GM21528 (cell line): ENCODE data around the gene LOXHD1.

ENCODE experiments used
- ATAC-seq: cut with Tn5 transposase; IDR thresholded peaks from one replicate; pipeline ENCODE4 v1.9.1; 2021; ENCODE audit warnings: mild to moderate bottlenecking, moderate library complexity; ENCODE audit not compliant: unreplicated experiment, low FRiP score

Gene LOXHD1

DNA sequence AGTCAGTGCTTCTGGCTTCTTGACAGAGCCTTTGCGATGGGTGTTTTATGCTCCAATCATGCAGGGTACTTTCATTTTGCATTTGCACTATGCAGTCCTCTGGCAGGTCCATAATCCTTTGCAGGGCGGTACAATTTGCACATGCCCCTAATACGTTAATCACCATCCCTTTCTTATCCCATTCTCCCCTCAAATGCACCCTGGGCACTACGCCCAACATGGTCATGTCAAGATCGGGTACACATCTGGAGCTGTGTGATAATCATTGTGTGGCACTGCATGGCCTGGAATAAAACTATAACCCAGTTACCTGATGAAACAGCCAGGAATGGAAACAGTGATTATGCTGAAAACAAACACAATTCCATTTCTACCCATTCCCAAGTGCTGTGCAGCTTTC, 27.7 kb downstream of the LOXHD1 start:
- no peak for ATAC-seq

DNA sequence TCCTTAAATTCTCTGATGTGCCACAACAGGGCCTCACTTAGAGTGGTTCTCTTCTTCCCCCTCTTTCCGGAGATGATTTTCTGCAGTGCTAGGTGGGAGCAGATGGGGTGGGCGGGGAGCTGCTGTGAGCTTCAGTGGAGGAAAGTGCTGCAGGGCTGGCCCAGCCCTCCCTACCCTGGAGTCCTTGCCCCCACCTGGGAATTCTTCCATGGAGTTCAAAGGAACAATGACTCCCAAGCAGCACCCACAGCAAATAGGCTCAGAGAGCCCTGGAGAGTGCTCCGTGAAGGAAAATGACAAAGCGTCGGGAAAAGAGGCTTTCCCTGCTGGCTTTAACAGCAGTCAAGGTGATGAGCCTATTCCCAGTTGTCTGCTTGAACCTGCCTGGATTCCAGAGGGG, 28.8 kb downstream of the LOXHD1 start:
- no peak for ATAC-seq

DNA sequence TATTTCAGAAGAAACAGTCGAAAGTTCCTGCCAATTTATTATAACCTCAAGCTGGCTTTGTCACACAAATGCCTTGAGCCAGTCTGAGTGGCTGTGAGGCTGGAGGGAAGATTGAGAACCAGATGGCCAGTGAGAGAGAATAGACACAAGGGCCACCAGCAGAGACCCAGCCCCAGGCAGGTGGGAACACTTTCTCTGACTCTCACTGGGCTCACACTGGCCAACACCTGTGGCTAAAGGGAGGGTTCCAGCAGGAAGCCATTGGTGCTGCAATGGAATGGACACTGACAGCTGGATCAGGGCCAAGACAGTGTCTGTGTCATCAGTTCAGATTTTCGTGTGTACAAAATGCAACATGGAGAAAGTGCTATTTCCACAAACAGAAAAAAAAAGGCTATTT, 29.9 kb downstream of the LOXHD1 start:
- no peak for ATAC-seq

DNA sequence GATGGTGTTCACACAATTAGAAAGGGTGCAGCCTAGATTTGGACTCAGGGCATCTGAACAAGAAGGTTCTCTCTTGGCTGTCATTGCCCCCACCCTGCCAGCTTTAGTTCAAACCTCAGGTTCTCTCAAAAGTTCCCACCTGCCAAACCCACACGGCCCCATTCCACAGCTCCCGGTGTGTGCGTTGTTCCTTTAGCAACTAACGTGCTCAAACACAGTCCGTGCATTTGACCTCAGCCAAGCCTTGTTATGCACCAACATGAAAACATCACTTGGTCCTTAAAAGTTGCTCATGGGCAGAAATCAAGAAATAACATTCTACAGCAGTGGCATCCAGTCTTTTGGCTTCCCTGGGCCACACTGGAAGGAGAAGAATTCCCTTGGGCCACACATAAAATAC, 32.0 kb downstream of the LOXHD1 start:
- no peak for ATAC-seq

DNA sequence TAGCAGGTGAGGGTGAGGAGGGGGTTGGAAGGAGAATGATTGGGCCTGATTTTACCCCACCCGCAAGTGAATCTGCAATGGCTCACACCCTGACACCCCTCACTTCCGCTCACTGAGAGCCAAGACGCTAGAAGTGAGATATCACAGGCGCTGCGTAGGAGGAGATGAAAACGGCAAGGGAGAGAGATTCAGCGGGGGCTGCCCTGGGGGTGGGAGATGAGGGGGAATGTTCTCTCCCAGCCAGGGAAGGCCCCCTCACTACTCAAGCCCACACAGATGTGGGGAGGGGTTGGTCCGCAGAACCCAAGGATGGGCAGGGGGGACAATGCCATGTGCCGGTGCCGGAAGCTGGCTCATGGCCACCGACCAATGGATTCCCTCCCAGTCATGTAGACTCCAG, 32.9 kb downstream of the LOXHD1 start:
- no peak for ATAC-seq

DNA sequence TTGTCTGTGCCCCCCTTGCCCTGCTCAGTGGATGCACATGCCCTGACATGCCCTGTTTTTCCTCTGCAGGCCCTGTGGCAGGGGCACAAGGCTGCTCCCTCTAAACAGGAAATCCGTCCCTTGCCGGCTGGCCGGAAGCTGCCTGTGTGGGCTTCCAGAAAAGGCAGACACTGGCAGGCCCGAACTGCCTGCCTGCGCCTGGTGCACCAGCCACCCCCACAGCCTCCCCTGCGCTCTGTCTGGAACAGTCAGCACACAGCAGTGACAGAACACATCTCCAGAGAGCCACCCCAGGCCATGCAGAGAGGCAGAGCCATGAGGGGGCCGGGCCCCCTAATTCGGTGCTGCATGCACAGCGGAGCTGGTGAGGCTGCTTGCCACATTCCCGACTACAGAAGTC, 33.5 kb downstream of the LOXHD1 start:
- ATAC-seq: no peak

DNA sequence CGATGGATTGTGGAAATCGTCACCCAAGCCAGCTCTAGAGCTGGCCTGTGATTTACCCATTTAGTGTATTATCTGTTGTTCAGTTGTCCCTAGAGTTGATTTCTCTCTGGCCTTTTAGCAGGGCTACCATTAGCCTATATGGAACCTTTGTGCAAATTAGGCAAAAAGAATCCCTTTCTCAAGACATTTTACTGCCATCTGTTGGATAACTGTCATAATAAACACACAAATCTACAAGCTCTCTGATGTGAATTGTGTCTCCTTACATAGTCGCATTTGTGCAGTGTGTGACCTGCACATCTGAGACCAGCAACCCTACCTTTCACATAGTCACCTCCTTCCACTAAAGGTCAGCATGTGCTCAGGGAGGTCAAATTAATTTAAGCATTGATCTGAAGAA, 34.0 kb downstream of the LOXHD1 start:
- no peak for ATAC-seq

DNA sequence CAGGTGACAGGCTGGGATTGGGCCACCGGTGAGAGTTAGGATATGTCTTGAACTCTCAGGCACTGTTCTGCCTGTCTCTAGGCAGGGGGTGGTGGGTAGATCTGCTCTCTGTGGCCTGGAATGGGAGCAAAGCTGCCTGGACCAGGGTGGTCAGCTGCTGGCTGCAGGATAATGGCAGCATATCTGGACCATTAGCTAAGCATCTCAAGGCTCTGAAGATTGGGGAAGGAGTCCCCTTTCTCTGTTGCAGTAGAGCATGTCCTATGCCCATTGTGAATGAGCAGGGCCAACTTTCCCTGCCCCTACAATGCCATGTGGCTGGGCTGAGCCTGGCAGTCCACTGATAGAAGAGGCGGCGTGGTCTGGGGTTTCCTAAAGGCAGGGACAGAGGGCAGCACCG, 34.6 kb downstream of the LOXHD1 start:
- no peak for ATAC-seq

DNA sequence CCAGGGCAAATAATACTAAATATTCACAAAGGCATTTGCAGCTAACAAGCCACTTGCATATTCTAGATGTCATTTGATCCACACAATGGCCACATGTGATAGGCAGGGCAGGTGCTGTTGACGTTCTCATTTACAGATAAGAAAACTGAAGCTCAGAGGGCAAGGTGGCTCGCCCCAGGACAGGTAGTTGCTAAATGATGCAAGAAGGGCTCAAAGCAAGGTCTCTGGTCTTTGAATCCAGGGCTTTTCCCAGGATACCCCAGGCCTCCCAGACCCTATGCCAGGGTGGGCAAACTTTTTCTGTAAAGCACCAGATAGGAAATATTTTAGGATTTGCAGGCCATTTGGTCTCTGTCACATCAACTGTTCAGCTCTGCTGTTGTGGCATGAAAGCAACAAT, 35.1 kb downstream of the LOXHD1 start:
- ATAC-seq: no peak

DNA sequence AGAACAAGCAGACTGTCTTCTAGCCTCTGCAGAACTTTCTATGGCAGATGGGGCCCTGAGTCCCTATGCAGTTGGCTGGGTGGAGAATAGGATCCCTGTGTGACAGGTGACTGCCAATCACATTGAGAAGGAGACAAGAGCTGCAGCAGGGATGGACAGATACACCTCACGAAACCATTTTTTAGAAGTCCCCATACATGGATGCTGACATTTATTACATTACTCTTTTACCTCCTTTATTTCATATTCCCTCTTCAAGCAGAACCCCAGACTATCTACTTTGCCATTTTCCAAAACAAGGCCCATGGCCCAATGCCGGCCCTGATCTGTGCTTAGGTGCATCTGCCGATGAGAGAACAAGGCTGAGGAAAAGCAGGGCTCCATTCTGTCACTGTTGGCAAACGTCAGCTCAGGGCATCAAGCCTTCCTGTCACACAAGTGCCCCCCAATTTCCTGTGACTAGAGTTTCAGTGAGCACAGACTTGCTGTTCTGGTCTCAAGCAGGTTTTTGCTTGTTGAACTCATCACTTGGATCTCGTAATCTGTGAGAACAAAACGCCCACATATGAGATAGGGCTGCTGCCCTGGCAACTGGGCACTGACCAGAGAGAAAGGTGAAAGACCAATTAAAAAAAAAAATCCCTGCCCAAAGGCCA, 35.8 kb downstream of the LOXHD1 start:
- ATAC-seq: no peak

DNA sequence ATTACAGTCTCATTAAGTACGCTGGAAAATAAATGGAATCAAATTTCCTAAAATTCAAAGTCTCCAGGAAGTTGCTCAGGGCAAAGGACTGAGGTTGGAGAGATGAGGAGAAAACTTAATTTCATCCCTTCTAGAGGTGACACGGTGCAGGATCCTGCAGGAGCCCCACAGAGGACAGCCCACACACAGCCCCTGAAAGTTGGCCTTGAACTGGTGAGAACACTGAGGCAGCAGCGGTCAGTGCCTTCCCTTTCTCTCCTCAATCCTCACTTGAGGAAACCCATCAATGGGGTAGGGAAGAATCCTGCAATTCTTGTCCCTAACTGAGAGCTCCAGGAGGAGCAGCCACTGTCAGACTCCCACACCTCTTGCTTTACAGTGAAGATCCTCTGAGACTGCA, 37.5 kb downstream of the LOXHD1 start:
- ATAC-seq: no peak

DNA sequence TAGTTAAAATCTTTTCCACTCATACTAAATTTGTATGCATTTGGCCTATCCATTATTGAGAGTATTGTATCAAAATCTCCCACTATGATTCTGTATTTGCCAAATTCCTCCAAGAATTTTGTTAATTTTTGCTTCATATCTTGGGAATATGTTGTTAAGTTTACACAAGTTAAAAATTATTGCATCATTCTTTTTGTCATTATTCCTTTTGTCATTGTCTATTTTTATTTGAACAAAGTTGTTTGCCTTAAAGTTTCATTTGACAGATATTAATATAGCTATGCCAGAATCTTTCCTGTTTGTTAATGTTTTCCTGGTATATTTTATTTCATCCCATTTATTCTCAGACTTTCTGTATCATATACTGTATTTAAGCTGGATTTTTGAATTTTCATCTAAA, 41.3 kb downstream of the LOXHD1 start:
- no peak for ATAC-seq

DNA sequence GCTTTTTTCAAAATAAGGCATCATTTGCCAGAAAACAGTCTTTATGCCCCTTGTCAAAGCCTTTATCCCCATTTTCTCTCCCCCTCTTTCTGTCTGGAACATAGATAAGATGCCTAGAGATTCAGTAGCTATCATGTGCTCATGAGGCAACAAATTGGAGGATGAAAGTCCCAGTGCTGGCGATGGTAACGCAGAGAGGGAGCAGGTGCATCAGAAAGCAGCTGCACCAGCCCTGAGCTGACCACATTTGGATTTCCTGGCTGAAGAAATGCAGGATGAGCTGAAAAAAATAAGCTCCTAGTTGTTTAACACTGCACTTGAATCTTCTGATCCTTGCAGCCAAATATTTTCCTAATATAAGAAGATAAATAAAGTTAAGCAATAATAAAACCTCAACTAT, 48.0 kb downstream of the LOXHD1 start:
- no peak for ATAC-seq

DNA sequence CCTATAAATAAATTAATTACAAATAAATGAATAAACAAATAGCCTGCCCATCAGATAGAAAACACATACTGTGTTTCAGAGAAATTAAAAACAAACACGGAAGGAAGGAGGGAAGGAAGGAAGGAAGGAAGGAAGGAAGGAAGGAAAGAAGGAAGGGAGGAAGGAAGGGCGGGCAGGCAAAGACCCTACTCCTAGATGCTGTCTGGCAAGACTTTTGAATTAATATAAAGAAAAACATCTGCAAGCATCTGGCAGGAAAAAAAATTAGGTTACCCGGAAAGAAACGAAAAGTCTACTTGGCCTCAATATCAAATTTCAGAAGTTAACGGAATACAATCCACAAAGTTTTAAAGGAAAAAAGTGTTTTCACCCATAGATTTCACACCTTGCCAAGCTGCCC, 49.1 kb downstream of the LOXHD1 start:
- no peak for ATAC-seq

DNA sequence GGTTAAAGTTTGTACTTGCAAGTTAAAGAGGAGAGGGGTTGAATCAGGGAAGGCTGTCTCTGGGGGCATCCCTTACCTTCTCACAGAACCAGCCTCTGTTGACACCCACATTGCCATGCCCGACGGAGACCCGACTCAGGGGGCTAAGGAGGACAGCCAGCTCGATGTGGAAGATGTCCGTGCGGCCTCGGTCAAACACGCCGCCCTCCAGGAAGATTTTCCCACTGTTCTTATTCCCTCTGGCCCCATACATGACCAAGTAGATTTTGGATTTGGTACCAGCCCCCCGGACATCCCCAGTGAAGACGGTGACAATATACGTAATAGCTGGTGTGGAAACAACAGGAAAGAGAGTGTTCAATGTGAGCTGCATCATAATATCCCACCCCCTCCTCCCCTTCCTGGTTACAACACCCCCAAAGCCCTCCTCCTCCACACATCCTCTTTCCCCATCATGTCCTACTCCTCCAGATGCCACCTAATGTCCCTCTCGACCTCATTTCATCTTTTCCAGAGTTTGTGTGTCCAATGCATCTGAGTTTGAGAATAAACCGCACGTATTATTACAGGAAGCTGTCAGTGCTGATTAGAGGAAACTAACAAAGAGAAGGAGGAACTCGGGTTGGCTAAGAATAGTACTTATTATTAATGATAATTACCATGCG, 55.7 kb downstream of the LOXHD1 start:
- no peak for ATAC-seq

DNA sequence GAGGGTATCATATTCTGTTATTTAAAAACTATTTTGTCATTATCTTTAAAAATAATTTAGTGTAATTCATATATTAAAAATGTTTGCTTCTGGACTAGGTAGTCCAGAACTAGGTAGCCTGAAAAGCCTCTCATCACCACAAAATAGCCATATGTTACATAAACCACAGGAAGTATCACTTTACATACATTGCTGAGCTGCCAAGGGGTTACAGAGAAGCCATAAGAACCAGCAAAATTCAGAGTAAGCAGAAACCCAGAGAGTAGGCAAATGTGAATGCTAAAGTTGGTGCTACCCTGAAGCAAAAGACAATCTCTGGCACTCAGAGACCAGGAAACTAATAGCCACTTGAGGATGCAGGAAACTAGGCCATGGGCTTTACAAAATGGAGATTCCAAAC, 60.9 kb downstream of the LOXHD1 start:
- ATAC-seq: no peak

DNA sequence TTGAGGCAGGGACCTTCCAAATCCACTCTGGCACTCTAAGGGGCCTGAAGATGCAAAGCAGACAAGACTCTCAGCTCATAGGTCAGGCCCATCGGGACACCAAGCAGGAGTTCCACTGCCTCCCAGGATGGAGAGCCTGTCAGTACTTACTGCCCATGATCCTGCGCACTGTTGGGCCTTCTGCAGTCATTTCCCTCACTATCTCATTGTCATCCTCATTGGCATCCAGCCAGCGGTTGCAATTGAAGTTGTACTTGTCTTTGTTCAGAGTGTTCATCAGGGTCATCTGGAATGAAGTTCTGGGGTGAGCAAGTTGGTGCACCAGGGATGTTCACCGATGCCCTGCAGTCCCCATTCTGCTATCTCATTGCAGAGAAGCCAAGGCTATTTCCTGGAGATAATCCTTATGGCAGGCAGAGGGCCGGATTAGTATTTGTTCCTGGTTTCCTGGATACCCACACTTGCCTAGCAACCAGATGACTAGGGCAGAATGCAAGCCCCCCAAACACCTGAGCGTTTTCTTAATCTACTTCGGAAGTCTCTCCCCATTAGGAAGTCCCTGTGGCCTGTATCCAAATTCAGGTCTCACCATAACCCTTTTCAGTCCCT, 65.1 kb downstream of the LOXHD1 start:
- no peak for ATAC-seq

DNA sequence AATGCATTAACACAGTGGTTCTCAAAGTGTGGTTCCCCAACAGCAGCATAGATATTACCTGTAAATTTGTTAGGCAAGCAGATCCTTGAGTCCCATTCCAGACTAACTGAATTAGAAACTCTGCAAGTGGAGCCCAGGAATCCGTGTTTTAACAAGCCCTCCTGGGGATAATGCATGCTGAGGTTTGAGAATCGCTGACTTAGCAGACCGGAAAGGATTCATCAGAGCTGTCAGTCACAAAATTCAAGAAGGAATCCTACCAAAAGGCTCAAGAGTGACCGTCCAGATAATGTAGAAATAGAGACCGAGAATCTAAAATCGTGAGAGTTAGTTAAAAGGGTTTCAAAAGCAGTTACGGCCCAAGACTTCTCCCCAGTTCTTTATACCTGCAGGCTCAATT, 66.9 kb downstream of the LOXHD1 start:
- ATAC-seq: no peak

DNA sequence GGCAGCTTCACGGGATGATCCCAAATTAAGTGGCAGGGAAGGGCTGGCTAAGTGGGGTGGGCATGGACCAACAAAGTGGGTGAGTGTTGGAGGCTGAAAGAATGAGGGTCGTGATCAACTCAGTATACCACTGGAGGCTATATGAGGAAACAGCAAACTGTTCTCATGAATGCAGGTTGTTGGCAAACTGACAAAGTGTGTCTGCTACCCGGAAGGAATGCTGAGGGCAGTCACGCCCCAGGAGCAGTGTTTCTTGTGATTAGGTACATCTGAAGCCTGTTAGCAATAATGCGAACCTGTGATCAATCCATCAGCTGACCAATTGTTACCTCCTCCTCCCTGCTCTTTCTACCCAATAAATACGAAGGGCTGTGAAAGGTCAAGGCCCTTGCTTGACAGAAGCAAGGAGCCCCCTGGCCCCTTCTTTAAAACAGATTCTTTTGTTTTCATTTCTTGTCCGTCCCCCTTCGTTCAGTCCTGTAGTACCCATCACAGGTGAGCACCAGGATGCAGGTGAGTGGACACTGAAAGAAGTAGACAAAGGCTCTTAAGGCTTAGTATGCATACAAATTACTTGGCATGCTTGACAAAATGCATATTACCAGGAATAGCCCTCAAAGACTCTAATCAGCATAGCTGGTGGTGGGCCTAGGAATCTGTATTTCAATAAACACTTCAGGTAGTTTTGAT, 67.9 kb downstream of the LOXHD1 start:
- no peak for ATAC-seq

DNA sequence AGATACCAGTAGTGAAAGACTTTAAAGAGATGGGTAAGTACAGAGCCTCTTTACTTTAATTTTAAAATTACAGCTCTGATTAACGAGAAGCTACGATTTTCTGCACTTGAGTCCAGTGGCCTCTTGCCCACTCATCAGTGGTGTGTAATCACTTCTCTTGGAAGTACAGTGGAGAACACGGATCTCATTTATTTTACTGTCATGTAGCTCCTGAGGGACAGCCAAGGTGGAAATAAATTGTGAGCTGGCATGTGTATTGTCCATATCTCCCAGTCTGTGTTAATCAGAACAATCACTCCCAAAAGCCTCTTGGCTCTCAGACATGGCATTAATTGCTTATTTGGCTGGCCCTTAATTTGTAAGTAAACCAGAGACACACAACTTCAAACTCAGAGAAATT, 69.4 kb downstream of the LOXHD1 start:
- no peak for ATAC-seq

DNA sequence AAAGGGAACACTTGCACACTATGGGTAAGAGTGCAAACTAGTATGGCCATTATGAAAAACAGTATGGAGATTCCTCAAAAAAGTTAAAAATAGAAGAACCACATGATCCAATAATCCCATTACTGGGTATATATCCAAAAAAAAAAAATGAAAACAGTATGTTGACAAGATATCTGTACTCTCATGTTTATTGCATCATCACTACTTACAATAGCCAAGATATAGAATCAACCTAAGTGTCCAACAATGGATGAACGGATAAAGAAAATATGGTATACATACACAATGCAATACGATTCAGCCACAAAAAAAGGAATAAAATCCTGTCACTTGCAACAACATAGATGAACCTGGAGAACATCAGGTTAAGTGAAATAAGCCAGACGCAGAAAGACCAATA, 73.3 kb downstream of the LOXHD1 start:
- no peak for ATAC-seq

DNA sequence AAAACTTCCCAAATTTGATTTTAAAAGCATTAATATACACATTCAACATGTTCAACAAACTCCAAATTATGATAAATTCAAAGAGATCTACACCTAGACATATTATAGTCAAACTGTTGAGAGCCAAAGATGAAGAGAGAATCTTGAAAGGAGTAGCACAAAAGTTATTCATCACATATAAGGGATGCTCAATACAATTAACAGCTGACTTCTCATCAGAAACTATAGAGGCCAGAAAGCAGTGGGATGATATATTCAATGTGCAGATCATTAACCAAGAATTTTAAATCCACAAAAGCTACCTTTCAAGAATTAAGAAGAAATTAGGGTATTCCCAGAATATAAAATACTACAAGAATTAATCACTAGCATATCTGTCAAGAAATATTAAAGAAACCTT, 75.4 kb downstream of the LOXHD1 start:
- ATAC-seq: no peak
